Activated CD4-positive, alpha-beta memory T cell treated with anti-CD3 and anti-CD28 coated beads, Interleukin-2, amount 10 ng/mL, durations not matched to agents 7 days and 5 days (primary cell): ENCODE data around the gene PAXX. TPM values are rescaled to one million over a fixed set of nuclear protein-coding genes. Genes with fewer than 3 reads are reported as not detected.

Source experiments
- CTCF ChIA-PET: fragments of 350-600 bp; sonication (Branson Sonifier 250); formaldehyde crosslinking; loops from one replicate; lab custom pipeline; 2021; ENCODE audit warnings: antibody characterized with exemption, inconsistent platforms; lab: Charles Lee
- POLR2A ChIA-PET: fragments of 350-600 bp; sonication (Branson Sonifier 250); formaldehyde crosslinking; loops from one replicate; lab custom pipeline; 2021; ENCODE audit warnings: antibody characterized with exemption; lab: Charles Lee
- DNase-seq: peaks from one replicate; pipeline ENCODE4 v3.0.0-alpha.2; 2020
- H3K27ac Mint-ChIP-seq: one replicate; pipeline ENCODE4 v1.8.0; 2021; ENCODE audit warnings: mild to moderate bottlenecking, mixed read lengths
- H3K27me3 Mint-ChIP-seq: one replicate; pipeline ENCODE4 v1.8.0; 2021; ENCODE audit warnings: mixed read lengths
- H3K36me3 Mint-ChIP-seq: one replicate; pipeline ENCODE4 v1.8.0; 2021; ENCODE audit warnings: low read depth, mixed read lengths
- H3K4me1 Mint-ChIP-seq: one replicate; pipeline ENCODE4 v1.8.0; 2021; ENCODE audit warnings: mixed read lengths
- H3K4me3 Mint-ChIP-seq: one replicate; pipeline ENCODE4 v1.8.0; 2021; ENCODE audit warnings: mild to moderate bottlenecking, mixed read lengths
- H3K9me3 Mint-ChIP-seq: one replicate; pipeline ENCODE4 v1.8.0; 2021; ENCODE audit warnings: mixed read lengths
- total RNA-seq, 2 experiments: library from RNA; stranded (reverse); gene quantifications; one replicate each; pipeline ENCODE4 v1.2.3, GENCODE V29; 2021

PAXX gene
- total RNA-seq, 2 experiments from 2014 or later = 64.4 to 68.5 TPM

DNA sequence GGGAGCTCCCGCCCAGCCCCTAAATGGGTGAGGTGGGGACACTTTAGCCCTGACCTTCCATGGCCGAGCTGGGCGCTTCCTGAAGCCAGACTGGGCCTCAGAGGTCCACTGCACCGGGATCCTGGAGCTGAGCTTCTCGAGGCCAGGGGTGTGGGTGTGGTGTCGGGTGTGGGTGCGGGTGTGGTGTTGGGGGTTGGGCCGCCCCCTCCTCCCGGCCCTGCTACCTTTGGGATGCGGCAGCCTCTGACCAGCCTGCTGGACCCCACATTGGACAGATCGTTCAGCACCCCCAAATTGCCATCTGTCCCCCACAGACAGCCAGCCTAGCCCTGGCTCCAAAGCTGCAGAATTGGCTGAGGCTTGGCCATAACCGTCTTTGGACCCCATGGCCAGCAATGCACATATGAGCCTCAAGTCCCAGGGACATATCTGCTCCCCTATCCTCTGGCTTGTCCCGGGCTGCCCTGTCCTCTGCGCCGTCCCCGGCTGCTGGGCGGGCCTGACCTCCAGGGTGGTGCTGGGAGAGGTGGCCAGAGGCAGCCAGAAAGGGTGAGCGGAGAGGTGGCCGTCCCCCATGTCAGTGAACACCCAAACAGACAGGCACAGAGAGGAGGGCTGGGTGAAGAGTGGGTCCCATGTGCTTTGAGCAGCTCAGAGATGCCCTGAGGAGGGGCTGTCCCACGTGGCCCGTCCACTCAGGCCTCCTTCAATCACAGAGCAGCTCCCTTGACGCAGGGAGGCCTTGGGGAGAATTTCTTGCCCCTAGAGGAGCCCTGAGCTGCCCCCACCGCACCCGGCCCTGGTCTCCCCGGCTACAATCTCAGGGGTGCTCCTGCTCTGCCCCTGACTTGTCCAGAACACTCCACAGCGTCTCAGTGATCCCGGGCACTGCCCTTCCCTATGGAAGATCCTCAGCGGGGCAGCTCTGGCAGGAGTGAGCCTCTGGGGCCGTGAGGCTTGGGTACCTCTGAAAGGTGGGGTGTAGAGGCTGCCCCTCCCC is 18.3 kb upstream of the PAXX start:
- ChIA-PET CTCF (interaction anchor here (1.0 to 3.8 kb wide), 8 partner anchors 14 to 94 kb away, joined by 3 to 27 read pairs (median 10); partner anchors contain the start of gene PAXX), POLR2A (interaction anchor here (0.9 to 4.2 kb wide), 9 partner anchors 11 to 267 kb away, joined by 3 to 70 read pairs (median 6); partner anchors contain the start of genes CLIC3, FUT7, PAXX and TUBB4B)
- Mint-ChIP-seq H3K27ac (no peak overlapping the region), H3K36me3 (no peaks in the 10 kb centered on the region), H3K27me3 (peaks cover 1% of the 10 kb centered on the region), H3K4me1 (peaks cover 33% of the 10 kb centered on the region), H3K4me3 (no peak overlapping the region), H3K9me3 (no peaks in the 10 kb centered on the region)
- DNase-seq = no peak

GRCh38 chr9:136974817-136975535 is 17.2 kb upstream of the PAXX start:
- Mint-ChIP-seq H3K27ac (peak overlapping the region; percentile 77), H3K4me3 (peak overlapping the region; percentile 71), H3K9me3 (no peaks in the 10 kb centered on the region), H3K27me3 (peaks cover 1% of the 10 kb centered on the region), H3K4me1 (peaks cover 33% of the 10 kb centered on the region), H3K36me3 (no peaks in the 10 kb centered on the region)
- POLR2A ChIA-PET = interaction anchor here (0.7 to 4.2 kb wide), 12 partner anchors 11 to 266 kb away, joined by 3 to 70 read pairs (median 5); partner anchors contain the start of genes CLIC3, FBXW5, FUT7 and PAXX
- DNase-seq = peak; percentile 54
- CTCF ChIA-PET = interaction anchor here (0.7 to 3.8 kb wide), 11 partner anchors 11 to 162 kb away, joined by 3 to 27 read pairs (median 7); partner anchors contain the start of gene PAXX

GRCh38 chr9:136975644-136976043 is 16.6 kb upstream of the PAXX start:
- peak; percentile 64 for DNase-seq
- Mint-ChIP-seq H3K27ac (peak overlapping the region; percentile 77), H3K4me3 (peak overlapping the region; percentile 71), H3K27me3 (peaks cover 1% of the 10 kb centered on the region), H3K36me3 (no peaks in the 10 kb centered on the region), H3K9me3 (no peaks in the 10 kb centered on the region), H3K4me1 (peaks cover 33% of the 10 kb centered on the region)
- CTCF ChIA-PET = interaction anchor here (0.7 to 3.8 kb wide), 13 partner anchors 10 to 163 kb away, joined by 3 to 27 read pairs (median 5); partner anchors contain the start of gene PAXX
- POLR2A ChIA-PET = interaction anchor here (0.6 to 4.2 kb wide), 10 partner anchors 10 to 59 kb away, joined by 3 to 70 read pairs (median 6); partner anchors contain the start of genes CLIC3, FBXW5 and PAXX

DNA sequence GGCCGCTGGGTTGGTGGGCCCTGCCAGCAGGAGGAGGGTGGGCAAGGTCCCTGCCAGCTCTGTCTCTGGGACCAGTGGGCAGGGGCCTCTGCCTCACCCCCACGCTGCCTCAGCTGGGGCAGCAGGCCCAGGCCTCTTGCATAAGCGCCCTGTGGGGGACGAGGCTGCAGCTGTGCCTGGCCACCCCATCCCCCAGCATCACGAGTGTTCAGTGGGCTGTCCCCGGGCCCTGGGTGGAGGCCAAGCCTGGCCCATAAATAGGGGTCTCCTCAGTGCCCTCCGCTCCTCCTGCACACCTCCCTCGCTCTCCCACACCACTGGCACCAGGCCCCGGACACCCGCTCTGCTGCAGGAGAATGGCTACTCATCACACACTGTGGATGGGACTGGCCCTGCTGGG is 15.0 kb upstream of the PAXX start, which contains the start of gene PTGDS:
PTGDS (plus strand) TSS at position 282 of the 400 bp plus-strand sequence; CDS start at position 357, 75 bp downstream.
- peak within 1 kb of the TSS; percentile 52 for H3K27ac Mint-ChIP-seq
- peaks cover 1% of the 10 kb centered on the region for H3K27me3 Mint-ChIP-seq
- no peaks in the 10 kb centered on the region for H3K36me3 Mint-ChIP-seq
- peaks cover 33% of the 10 kb centered on the region for H3K4me1 Mint-ChIP-seq
- no peak for DNase-seq
- H3K9me3 Mint-ChIP-seq = no peaks in the 10 kb centered on the region
- H3K4me3 Mint-ChIP-seq = peak within 1 kb of the TSS; percentile 71
- ChIA-PET CTCF (interaction anchor here (0.5 to 3.8 kb wide), 6 partner anchors 10 to 574 kb away, joined by 3 to 27 read pairs (median 17); partner anchors contain the start of genes MRPL41 and PAXX), POLR2A (interaction anchor here (1.1 to 4.2 kb wide), 5 partner anchors 10 to 89 kb away, joined by 3 to 70 read pairs (median 13); partner anchors contain the start of gene PAXX)

DNA sequence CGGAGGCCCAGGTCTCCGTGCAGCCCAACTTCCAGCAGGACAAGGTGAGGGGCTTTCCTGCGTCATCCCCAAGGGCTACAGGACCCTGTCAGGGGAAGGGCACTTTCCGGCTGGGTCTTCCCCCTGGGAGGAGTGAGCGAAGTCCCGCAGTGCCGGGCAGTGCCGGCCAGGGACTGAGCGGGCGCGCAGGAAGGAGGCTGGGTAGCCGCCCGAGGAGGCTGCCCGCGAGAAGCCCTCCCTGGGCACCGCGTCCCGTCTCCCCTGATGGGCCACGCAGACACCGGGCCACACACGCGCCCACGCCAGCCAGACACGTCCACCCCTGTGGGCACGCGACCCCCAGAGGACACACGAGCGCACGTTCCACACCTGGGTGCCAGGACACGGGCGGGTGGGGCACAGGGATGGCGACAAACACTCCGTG is 14.6 kb upstream of the PAXX start:
- Mint-ChIP-seq H3K4me1 (peaks cover 33% of the 10 kb centered on the region), H3K27ac (no peak overlapping the region), H3K36me3 (no peaks in the 10 kb centered on the region), H3K27me3 (peaks cover 1% of the 10 kb centered on the region), H3K9me3 (no peaks in the 10 kb centered on the region), H3K4me3 (peak overlapping the region; percentile 27)
- no peak for DNase-seq
- ChIA-PET POLR2A (interaction anchor here (0.8 to 3.0 kb wide), 5 partner anchors 11 to 33 kb away, joined by 3 to 29 read pairs (median 5); partner anchors contain the start of genes C8G, CLIC3, FBXW5 and PAXX), CTCF (interaction anchor here (0.6 to 1.5 kb wide), 5 partner anchors 8 to 57 kb away, joined by 3 to 6 read pairs (median 3); partner anchors contain the start of gene PAXX)

DNA sequence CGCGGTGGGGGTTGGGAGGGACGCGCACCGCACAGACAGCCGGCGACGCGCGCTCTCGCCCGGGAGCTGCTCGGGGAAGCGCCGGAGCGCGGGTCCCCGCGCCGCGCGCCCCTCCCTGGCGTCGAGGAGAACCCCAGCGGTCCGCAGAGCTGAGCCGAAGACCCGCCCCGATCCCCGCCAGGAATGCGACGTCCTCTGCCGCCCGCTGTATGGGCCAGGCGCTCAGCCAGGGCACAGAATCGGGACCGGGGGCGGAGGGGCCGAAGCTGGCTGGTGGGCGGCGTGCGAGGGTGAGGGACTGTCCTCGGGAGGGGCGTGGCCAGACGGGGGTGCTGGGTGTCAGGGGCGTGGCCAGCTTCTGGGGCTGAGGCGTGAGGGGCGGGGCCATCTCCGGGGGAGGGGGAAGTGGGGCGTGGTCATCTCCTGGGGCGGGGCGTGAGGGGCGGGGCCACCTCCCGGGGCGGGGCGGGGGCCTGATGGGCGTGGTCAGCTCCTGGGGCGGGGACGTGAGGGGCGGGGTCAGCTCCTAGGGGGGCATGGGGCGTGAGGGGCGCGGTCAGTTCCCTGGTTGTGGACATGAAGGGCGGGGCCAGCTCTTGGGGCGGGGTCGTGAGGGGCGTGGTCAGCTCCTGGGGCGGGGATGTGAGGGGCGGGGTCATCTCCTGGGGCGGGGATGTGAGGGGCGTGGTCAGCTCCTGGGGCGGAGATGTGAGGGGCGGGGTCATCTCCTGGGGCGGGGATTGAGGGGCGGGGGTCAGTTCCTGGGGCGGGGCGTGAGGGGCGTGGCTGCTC is 14.0 kb upstream of the PAXX start:
- Mint-ChIP-seq H3K27me3 (peaks cover 1% of the 10 kb centered on the region), H3K4me1 (peaks cover 33% of the 10 kb centered on the region), H3K9me3 (no peaks in the 10 kb centered on the region), H3K36me3 (no peaks in the 10 kb centered on the region), H3K27ac (no peak overlapping the region), H3K4me3 (no peak overlapping the region)
- POLR2A ChIA-PET = interaction anchor here (0.8 to 3.0 kb wide), 6 partner anchors 12 to 34 kb away, joined by 3 to 29 read pairs (median 4); partner anchors contain the start of genes C8G, CLIC3, FBXW5 and PAXX
- peak; percentile 83 for DNase-seq
- CTCF ChIA-PET = interaction anchor here (0.6 to 1.5 kb wide), 7 partner anchors 8 to 96 kb away, joined by 3 to 6 read pairs (median 3); partner anchors contain the start of gene PAXX

- Mint-ChIP-seq H3K27ac (no peak overlapping the region), H3K27me3 (peaks cover 8% of the 10 kb centered on the region), H3K4me1 (peaks cover 32% of the 10 kb centered on the region), H3K9me3 (no peaks in the 10 kb centered on the region), H3K4me3 (no peak overlapping the region), H3K36me3 (peaks cover 3% of the 10 kb centered on the region)
- ChIA-PET CTCF (interaction anchor here (0.8 to 1.5 kb wide), 6 partner anchors 13 to 97 kb away, joined by 3 to 6 read pairs (median 3); partner anchors contain the start of gene PAXX), POLR2A (interaction anchor here (1.2 to 3.0 kb wide), 4 partner anchors 12 to 18 kb away, joined by 3 to 29 read pairs (median 7); partner anchors contain the start of genes CLIC3 and PAXX)
- no peak for DNase-seq
Observed at GRCh38 chr9:136978865-136979544, 13.2 kb upstream of the PAXX start.

GRCh38 chr9:136979769-136980587 is 12.2 kb upstream of the PAXX start:
- no peak for DNase-seq
- Mint-ChIP-seq H3K36me3 (peaks cover 3% of the 10 kb centered on the region), H3K9me3 (no peaks in the 10 kb centered on the region), H3K27ac (no peak overlapping the region), H3K4me3 (no peak overlapping the region), H3K4me1 (peaks cover 23% of the 10 kb centered on the region), H3K27me3 (peaks cover 11% of the 10 kb centered on the region)
- ChIA-PET CTCF (no interaction called here), POLR2A (no interaction called here)

- peaks cover 3% of the 10 kb centered on the region for H3K36me3 Mint-ChIP-seq
- no peaks in the 10 kb centered on the region for H3K9me3 Mint-ChIP-seq
- no peak for DNase-seq
- CTCF ChIA-PET = no interaction called here
- no peak overlapping the region for H3K27ac Mint-ChIP-seq
- H3K4me1 Mint-ChIP-seq = peaks cover 14% of the 10 kb centered on the region
- H3K4me3 Mint-ChIP-seq = no peak overlapping the region
- POLR2A ChIA-PET = no interaction called here
- peaks cover 14% of the 10 kb centered on the region for H3K27me3 Mint-ChIP-seq
Observed at GRCh38 chr9:136980669-136981478, 11.3 kb upstream of the PAXX start.
